SK-MEL-5 (cell line): ENCODE data around the gene NPIPB8. TPM values are rescaled to one million over a fixed set of nuclear protein-coding genes. Genes with fewer than 3 reads are reported as not detected.
"Not testable (repeated sequence)": the region's sequence is repeated elsewhere in the genome, so short reads cannot be mapped to it uniquely, and the experiment has no call there.

Experiments used
- DNase-seq: peaks from one replicate; pipeline ENCODE4 v3.0.0-alpha.2; 2016; ENCODE audit warnings: low read depth, low spot score
- in situ Hi-C: cut with HindIII; loops from 2 replicates; pipeline ENCODE4 v1.10.0; 2016; ENCODE audit warnings: low sequenced_read_pairs, high pct_unique_total_duplicates, low pct_unique_long_range_greater_than_20kb
- polyA plus RNA-seq, 2 experiments: library from polyadenylated mRNA; depleted of rRNA; stranded (reverse); fragments of >200 nt; gene quantifications; 2 replicates each; pipeline ENCODE4 v1.2.3, GENCODE V29; 2015
- total RNA-seq: library from RNA; depleted of rRNA; stranded (reverse); fragments of >200 nt; shearing (Covaris generic); gene quantifications from 2 replicates; pipeline ENCODE4 v1.2.3, GENCODE V29; 2014; rRNA removed

The NPIPB8 gene
- total RNA-seq, result not detected in 2 replicates
- not detected in 2 replicates for polyA plus RNA-seq (2015; cell fraction: cytosol; rRNA removed)
- polyA plus RNA-seq (2015; cell fraction: nucleus; rRNA removed), result not detected in 2 replicates

DNA sequence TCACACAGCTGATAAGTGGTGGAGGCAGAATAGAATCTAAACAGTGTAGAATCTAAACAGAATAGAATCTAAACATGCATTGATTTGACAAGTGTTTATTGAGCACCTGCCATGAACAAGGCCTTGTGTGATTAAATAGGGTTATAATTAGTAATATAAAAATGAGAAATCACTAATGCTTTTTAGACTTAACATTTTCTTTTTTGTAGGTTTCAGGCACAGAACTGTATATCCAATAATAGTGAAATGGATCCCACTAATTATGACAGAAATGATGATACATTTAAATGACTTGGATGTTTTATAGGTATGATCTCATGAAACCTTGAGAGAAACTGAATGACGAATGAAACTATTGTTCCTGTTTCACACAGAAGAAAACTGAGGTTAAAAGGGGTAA is at the start of gene NPIPB8:
TSS of gene NPIPB8 (plus strand) at position 301 of the 400 bp plus-strand sequence. CDS start 296 bp downstream, outside the sequence.
- in situ Hi-C loops, DNase-seq: not testable (repeated sequence)

GRCh38 chr16:28589069-28589468 is 48.8 kb upstream of the NPIPB8 start:
- in situ Hi-C loops, result no loop called here
- DNase-seq, result no peak

- DNase-seq, result no peak
- in situ Hi-C loops, result no loop called here
These were observed 47.9 kb upstream of the NPIPB8 start for GRCh38 chr16:28589930-28590329.

- in situ Hi-C loops, result no loop called here
These were observed 47.2 kb upstream of the NPIPB8 start for GRCh38 chr16:28590384-28591340.

DNA sequence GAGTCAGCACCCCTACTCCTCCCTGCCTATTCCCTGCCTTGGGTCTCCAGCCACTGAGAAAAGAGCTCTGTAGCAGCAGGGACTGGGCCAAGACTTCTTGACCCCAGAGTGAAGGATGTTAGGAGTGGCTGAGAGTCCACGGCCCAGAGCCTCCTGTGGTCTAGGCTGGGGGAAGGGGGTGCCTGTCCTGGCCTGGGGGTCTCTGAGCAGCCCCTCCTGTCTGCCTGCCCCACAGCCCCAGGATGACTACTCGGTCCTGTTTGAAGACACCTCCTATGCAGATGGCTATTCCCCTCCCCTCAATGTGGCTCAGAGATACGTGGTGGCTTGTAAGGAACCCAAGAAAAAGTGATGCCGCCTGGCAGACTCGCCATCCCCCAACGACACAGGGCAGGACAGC is 46.5 kb upstream of the NPIPB8 start:
- DNase-seq, result no peak
- in situ Hi-C loops, result no loop called here

More at GRCh38 chr16:28590384-28591340, 47.2 kb upstream of the NPIPB8 start:
- DNase-seq, result no peak

DNA sequence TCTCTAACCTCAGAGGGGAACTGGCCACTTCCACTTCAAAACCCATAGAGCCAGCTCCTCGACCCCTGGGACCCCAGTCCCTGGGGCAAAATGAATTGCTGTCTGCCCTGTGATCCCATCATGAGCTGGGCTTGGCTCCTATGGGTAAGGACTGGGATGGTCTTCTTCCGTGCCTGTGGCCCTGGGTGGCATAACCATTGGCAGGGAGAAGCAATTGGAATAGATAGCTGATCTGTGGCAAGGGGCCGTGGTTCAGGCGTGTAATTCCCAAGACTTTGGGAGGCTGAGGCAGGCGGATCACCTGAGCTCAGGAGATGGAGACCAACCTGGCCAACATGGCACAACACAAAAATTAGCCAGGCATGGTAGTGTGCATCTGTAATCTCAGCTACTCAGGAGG is 45.4 kb upstream of the NPIPB8 start:
- in situ Hi-C loops, result no loop called here
- DNase-seq, result no peak

GRCh38 chr16:28592979-28593553 is 44.8 kb upstream of the NPIPB8 start:
- DNase-seq, result no peak
- in situ Hi-C loops, result no loop called here

DNA sequence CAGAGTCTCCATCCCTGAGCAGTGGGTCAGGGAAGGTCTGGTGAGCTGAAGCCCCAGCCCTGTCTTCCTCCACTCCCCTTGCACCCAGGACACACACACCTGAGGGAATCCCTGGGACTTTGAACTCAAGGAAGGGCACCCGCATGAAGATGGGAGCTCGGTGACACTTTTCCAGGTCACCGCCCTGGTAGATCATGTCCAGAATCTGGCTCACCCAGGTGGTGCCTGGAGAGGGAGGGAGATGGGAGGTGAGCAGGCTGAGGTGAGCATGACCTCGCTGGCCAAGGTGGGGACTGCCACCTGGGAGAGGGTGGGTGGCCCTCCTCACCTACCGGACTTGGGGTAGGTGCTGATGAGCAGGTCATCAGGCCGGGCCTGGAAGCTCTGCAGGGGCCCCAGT is 42.4 kb upstream of the NPIPB8 start:
- DNase-seq, in situ Hi-C loops: not testable (repeated sequence)

- DNase-seq, result no peak
- in situ Hi-C loops, result no loop called here
These were observed 41.7 kb upstream of the NPIPB8 start for GRCh38 chr16:28596115-28596630.

DNA sequence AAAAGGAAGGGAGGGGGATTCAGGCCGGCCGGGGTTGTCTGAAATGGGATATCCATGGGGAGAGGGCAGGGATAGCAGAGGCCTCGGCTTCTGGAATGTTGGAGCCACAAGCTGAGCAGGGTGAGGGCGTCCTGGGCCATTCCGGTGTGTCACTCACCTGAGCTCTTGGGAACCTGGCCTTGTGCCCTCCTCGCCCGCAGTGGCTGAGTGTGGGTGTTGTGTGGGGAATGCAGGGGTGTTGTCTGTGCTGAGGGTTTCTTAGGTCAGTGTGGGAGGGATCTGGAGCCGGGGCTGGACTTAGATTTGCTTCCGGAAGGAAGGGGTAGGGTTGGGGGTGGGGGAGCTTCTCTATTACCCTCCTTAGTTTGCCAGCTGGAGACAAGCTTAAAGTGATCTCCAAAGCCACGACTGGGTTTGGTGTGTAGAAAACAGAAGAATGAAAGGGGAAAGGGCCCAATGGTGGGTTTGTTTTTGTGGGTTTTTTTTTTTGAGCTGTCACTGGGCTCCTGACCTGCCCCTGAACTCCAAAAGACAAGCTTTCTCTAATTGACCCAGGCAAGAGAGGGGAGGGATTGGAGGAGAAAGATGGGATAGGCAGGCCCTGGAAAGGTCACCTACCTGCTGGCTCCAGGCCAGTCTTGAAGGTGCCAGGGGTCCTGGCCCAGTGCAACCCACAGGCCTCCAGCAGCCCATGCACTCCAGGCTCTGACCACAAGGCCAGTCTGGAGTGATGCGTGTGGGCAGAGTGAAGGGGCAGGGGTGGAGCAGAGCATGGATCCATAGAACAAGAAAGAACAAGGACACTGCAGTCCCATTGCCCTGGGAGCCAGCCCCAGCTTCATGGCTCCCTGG is 40.8 kb upstream of the NPIPB8 start, which contains the start of gene SULT1A2:
TSS of gene SULT1A2 (minus strand) at position 211 of the 852 bp plus-strand sequence. CDS start 1,120 bp downstream, outside the sequence.
- in situ Hi-C loops, result no loop called here
- DNase-seq, result no peak

- in situ Hi-C loops, result no loop called here
- DNase-seq, result peak; percentile 66
These were observed 40.1 kb upstream of the NPIPB8 start for GRCh38 chr16:28597692-28598261.

DNA sequence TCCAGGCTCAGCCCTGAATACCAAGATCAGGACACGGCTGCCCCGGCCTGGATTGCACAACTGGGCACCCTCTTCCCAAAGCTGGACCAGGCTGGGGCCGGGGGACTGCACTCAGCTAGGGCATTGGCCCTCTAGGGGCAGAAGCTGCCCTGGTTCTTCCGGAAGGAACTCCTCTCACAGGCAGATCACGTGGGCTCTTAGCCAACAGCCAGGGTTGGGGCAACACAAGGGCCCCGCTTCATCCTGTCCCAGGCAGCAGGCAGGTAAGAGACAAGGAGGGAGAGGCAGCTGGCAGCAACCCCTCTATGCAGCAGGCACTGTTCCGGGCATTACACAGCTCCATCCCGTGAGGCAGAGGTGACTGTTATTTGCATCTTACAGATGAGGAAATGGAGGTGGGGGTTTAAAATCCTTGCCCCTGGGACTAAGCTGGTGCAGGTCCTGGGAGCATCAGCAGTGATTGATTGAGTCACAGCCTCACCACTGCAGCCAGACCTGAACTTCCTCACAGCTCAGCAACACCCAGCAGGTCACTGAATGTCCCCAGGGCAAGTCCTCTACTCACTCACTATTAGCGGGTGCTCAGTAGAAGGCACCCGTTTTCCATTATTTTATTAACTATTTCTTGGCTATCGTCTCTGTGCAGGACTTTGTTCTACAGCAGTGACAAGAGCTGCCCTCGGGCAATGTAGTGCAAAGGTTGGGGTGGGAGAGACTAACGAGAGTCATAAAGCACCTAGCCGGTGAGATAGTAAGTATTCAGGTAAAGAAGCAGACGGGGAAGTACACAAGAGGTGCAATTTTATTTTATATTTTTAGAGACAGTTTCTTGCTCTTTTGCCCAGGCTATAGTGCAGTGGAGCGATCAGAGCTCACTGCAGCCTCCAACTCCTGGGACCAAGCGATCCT is 38.2 kb upstream of the NPIPB8 start:
- DNase-seq, in situ Hi-C loops: not testable (repeated sequence)

DNA sequence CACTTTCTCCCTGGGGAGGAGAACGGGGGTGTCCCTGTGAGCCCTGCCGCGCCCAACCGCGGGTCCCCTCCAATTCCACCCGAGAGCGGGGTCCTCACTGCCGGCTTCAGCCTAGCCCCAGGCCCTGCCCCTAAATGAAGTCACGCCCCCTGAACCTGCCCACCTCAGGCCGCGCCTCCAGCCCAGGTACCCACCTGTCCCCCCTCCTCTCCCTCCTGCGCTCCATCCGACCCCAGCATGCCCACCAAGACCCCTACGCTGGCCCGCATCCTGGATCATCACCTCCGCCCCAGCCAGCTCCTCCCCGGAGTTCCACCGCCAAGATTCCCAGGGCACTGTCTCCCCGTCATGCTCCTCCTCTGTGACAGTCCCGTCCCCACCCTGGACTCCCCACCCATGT is 36.9 kb upstream of the NPIPB8 start:
- in situ Hi-C loops, DNase-seq: not testable (repeated sequence)

- DNase-seq, in situ Hi-C loops: not testable (repeated sequence)
These were observed 36.3 kb upstream of the NPIPB8 start for GRCh38 chr16:28601589-28601988.

DNA sequence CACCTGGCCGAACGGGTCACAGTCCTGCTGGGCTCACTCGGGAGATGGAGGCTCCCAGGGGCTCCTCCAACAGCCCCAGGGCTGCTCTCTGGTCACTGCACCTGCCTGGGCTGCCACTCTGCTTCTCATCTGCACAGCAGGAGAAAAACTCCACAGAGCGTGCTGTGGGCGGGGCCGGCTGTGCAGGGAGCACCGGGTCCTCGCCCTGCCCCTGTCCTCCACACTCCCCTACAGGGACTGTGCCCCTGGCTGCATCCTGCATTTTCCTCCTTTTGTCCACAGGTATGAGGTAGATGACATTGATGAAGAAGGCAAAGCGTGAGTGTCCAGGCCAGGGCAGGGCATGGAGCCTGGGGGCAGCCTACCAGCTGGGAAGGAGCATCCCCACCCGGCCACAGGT is 35.8 kb upstream of the NPIPB8 start:
- in situ Hi-C loops, DNase-seq: not testable (repeated sequence)

- in situ Hi-C loops, result no loop called here
- no peak for DNase-seq
These were observed 35.3 kb upstream of the NPIPB8 start for GRCh38 chr16:28602529-28602928.
